ENCODE results near the gene MTURN. TPM values are rescaled to one million over a fixed set of nuclear protein-coding genes. Genes with fewer than 3 reads are reported as not detected.

MTURN gene
- total and polyA plus RNA-seq, 8 donors = 7.8 to 84.8 (median 33.7) TPM

DNA sequence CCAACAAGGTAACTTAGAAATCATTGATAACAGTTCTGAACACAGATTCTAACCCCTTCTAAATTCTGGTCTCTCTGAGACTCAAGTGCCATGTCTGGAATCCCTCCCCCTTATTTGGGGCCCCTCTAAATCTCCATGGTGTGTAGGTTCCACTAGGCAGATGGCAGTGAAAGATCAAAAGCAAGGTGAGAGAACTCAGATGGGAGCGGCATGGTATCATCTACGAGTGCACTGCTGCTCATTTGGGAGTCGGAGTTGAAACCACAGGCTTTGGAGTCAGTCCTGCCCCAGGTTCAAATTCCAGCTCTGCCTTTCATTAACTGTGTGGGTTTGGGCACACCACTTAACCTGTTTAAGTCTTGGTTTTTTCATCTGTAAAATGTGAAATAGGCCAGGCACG lies 72.6 kb downstream of the MTURN start:
- TF ChIP-seq POLR2A (IDR thresholded peaks at IDR 0.05) = no peak
- TF ChIP-seq, protein P1, sequence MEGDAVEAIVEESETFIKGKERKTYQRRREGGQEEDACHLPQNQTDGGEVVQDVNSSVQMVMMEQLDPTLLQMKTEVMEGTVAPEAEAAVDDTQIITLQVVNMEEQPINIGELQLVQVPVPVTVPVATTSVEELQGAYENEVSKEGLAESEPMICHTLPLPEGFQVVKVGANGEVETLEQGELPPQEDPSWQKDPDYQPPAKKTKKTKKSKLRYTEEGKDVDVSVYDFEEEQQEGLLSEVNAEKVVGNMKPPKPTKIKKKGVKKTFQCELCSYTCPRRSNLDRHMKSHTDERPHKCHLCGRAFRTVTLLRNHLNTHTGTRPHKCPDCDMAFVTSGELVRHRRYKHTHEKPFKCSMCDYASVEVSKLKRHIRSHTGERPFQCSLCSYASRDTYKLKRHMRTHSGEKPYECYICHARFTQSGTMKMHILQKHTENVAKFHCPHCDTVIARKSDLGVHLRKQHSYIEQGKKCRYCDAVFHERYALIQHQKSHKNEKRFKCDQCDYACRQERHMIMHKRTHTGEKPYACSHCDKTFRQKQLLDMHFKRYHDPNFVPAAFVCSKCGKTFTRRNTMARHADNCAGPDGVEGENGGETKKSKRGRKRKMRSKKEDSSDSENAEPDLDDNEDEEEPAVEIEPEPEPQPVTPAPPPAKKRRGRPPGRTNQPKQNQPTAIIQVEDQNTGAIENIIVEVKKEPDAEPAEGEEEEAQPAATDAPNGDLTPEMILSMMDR (IDR thresholded peaks at IDR 0.05) = no peak
- no peak for TF ChIP-seq EP300 (IDR thresholded peaks at IDR 0.05)
- no peak for TF ChIP-seq POLR2AphosphoS5 (IDR thresholded peaks at IDR 0.05)
- H3K27ac ChIP-seq = no peak overlapping the region
- DNase-seq = no peak

DNA sequence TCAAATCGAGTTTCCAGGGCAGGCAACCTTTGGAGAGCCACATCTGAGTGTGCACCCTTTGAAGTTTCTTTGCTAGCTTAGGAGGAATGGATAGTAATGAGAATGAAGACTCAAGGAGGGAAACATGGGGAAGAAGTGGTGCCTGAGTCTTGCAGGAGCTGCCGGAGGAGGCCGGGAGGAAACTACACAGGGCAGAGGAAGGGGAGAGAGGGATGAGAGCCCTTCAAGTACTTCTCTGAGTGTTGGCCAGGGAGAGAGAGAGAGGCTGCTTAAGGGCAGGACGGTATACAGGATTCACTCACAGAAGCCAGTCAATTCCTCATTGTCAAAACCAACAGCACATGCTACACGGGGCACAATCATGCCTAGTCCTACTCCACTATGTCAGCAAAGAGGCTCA lies 75.2 kb downstream of the MTURN start:
- Histone ChIP-seq H3K4me1 (peaks cover 0 to 5% (median 0%) of the 10 kb centered on the region in 4 donors), H3K36me3 (no peaks in the 10 kb centered on the region), H3K27ac (no peak overlapping the region), H3K9me3 (no peaks in the 10 kb centered on the region), H3K4me3 (no peak overlapping the region), H3K27me3 (no peaks in the 10 kb centered on the region)
- 89 to 97% (median 93%) methylated on average over 5 of the region's 5 CpGs for WGBS, 5 donors
- DNase-seq = no peak
- intact Hi-C loops (cut with DNase I; ENCODE audit: low total_unique reads) = no loop called here
- TF ChIP-seq POLR2AphosphoS5 (IDR thresholded peaks at IDR 0.05) = no peak
- no peak for TF ChIP-seq POLR2A (IDR thresholded peaks at IDR 0.05)

More for the DNA sequence above, 72.6 kb downstream of the MTURN start:
- Histone ChIP-seq H3K27me3 (no peaks in the 10 kb centered on the region), H3K4me1 (peaks cover 0 to 7% (median 0%) of the 10 kb centered on the region in 4 donors), H3K9me3 (no peaks in the 10 kb centered on the region), H3K36me3 (no peaks in the 10 kb centered on the region), H3K4me3 (no peak overlapping the region)
- intact Hi-C loops (cut with DNase I; ENCODE audit: low total_unique reads) = no loop called here
- 93 to 98% (median 97%) methylated on average over 4 of the region's 4 CpGs for WGBS, 5 donors

Small RNA genes lying within 50 kb of the gene (small RNA-seq; reads per million reads assigned to genes)
- gene RPS27P16 = 0 reads per million in 4 donors

Other genes with a start within 250 kb of the MTURN start
- 10 to 100 TPM in 4 of 5 donors, under 1 TPM in 1; 0.87 to 57.2 (median 37.1) TPM for gene SCRN1, start 145.2 kb upstream of the MTURN start, total RNA-seq
- 10 to 100 TPM; 11.7 to 16.8 (median 14.5) TPM for gene SCRN1, start 145.2 kb upstream of the MTURN start, polyA plus RNA-seq
- 10 to 100 TPM in 3 of 5 donors, 1 to 10 TPM in 1, under 1 TPM in 1; 0.29 to 45.2 (median 11.1) TPM for gene FKBP14, start 108.3 kb upstream of the MTURN start, total RNA-seq
- 1 to 10 TPM; 1.4 to 3.2 (median 2.6) TPM for gene FKBP14, start 108.3 kb upstream of the MTURN start, polyA plus RNA-seq
- gene PLEKHA8, start 106.6 kb upstream of the MTURN start, total RNA-seq = 10 to 100 TPM in 2 of 5 donors, 1 to 10 TPM in 3; 4.9 to 18.5 (median 8.5) TPM
- 1 to 10 TPM; 2.2 to 3.0 (median 2.9) TPM for gene PLEKHA8, start 106.6 kb upstream of the MTURN start, polyA plus RNA-seq
- gene ZNRF2, start 149.6 kb downstream of the MTURN start, total RNA-seq = 100 to 1,000 TPM in 1 of 5 donors, 10 to 100 TPM in 4; 23.3 to 209 (median 29.0) TPM
- 10 to 100 TPM in 2 of 3 donors, 1 to 10 TPM in 1; 5.4 to 13.9 (median 10.3) TPM for gene ZNRF2, start 149.6 kb downstream of the MTURN start, polyA plus RNA-seq